C1 segment of cervical spinal cord (tissue), 14 donors: Measurements from ENCODE around the gene MSX1.
"Not testable (repeated sequence)": the region's sequence is repeated elsewhere in the genome, so short reads cannot be mapped to it uniquely, and the experiment has no call there.

Experiments used
- DNase-seq, 14 donors: peaks; one replicate each; lab custom pipeline; 2025; lab: John Stamatoyannopoulos, UW

MSX1 gene

GRCh38 chr4:4859325-4859798 is at the start of gene MSX1:
TSS of gene MSX1 (plus strand) at chr4:4859665. CDS start at chr4:4859900, 235 bp downstream.
- peak in 13 of 14 donors; percentile 15 to 89 (median 73) for DNase-seq

- peak in 8 of 14 donors; percentile 9 to 70 (median 32) for DNase-seq
These were observed 49.2 kb upstream of the MSX1 start for GRCh38 chr4:4810092-4810774.

DNA sequence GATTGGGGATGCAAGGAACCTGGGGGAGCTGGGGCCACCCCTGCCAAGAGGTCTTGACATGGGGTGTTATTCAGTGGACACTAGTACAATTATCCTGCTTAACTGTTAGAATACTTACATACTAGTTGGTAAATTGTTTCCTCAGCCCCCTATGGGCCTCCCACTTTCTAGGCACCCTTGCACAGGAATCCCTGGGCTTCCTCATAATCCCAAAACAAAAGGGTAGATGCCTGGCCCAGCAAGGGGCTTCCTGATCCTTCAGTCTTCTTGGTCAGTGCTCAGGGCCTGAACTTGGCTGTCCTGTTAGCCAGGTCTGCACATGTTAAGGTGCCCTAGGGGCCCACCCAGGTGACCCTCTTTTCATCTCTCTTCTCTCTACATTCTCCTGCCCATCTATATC is 48.7 kb upstream of the MSX1 start:
- no peak for DNase-seq

DNA sequence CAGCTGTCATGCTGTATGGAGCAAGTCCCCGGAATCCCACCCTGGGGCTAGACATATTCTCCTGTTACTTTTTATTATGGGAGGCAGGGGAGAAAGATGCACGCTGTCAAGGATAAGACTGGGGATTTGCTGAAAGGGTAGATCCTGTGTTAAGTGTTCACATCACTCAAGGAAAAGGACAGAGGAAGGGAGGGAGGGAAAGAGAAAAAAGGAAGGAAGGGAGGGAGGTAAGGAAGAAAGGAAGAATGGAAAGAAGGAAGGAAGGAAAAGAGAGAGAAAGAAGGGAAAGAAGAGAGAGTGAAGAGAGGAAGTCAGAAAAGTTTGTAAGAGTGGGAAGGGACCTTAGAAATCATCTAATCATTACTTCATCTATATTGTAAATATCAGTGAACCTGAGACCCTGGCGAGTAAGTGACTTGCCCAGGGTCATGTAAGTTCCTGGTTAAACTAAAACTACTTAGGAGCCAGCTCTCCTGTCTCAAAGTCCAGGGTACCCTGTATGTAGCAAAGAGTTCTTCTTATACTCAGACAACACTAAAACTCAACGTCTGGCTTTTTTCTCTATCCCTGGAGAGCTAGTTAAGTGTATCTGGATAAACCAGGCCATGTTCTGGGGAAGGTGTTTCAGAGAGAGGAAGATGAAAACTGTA is 47.2 kb upstream of the MSX1 start:
- no peak for DNase-seq

DNA sequence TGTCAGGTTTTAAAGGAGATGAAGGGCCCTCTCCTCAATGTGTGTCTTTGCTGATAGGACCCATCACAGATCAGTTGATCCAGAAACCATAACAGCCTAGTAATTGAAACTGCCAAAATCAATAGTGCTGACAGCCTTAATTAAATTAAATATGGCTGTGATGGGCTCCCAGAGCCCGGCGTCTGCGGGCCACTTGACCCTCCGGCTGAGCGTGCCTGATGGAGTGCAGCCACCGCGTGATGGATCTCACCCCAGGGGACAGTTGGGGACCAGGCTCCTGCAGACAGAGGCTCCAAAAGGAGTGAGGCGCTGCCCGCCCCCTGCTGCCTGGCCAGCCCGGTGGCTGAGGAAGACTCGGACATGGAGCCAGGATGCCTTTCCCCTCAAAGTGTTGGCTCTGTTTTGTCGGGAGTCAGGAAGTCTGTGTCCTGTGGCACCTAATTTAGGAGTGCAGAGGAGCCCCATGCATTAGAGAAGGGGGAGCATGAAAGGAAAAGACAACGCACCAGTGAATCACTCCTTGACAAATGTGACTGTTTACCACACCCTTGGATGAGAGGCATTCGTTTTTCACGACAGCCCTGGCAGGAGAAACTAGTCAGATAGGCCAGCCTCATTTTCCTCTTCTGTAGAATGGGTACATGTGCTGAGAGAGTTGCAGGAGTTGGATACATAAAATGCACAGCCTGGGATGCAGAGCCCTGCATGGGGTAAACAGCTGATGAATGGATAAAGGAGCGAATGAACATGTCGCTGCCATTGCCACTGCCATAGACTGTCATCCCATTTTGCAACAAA is 40.9 kb upstream of the MSX1 start:
- peak in 1 of 14 donors; percentile 19 for DNase-seq

DNA sequence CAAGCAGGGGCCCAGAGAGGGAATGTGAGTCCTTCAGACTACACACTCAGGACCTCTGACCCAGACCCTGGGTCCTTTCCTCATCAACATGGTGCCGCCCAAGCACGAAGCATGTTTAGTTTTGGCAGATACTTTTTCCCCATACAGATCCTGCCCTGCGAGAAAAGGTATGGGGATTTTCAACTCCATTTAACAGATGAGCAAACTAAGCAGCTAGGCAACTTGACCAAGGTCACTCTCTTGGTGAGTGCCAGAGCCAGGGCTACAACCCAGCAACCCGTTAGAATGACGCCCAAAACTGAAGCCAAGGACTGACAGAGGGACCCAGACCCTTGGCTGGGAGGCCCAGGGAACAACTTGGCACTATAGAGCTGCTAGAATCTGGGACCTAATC is 40.3 kb upstream of the MSX1 start:
- peak in 1 of 14 donors; percentile 14 for DNase-seq

DNA sequence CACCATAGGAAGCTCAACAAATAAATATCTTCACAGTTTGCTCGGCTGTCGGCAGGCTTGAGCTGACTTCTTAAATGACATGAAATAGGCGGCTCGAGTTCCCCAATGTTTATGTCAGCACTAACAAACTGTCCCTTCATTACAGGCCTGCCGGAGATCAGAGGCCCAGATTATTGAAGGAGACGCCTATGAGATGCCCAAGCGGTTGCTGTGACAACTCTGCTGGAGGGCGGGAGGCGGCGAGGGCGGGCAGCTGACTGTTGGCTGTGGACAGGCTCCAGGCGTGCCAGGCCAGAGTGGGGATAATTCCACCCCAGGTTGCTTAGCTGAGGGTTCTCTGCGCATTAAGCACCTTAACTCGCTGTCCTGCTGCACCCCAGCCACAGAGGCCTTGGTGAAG is 39.2 kb upstream of the MSX1 start:
- DNase-seq = peak in 12 of 14 donors; percentile 3 to 83 (median 59)

GRCh38 chr4:4820739-4821138 is 38.7 kb upstream of the MSX1 start:
- no peak for DNase-seq

GRCh38 chr4:4821577-4821976 is 37.9 kb upstream of the MSX1 start:
- no peak for DNase-seq

GRCh38 chr4:4822286-4822685 is 37.2 kb upstream of the MSX1 start:
- DNase-seq = not testable (repeated sequence)

DNA sequence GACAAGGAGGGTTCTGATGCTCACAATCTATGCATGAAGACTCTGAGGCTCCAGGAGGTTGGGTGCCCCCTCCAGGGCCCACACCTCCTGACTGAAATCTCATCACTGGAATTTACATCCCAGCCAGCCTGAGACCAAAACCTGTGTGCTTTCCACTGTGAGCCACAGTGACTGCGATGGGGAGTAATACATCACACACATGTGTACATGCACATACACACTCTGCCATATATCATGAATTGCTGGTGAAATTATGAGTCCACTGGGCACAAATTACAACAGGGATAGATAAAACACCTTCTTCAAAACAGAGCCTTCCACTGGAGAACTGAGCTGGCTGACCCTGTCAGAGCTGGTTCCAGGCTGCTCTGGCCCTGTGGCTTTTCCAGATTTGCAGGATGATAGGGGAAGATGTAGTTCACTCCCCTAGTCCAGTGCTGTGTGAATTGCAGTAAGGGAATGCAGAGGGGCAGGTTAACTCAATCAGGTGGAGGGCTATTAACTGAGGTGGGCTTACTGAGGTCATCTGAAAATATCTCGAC is 35.8 kb upstream of the MSX1 start:
- no peak for DNase-seq

GRCh38 chr4:4824232-4824631 is 35.2 kb upstream of the MSX1 start:
- DNase-seq = no peak

DNA sequence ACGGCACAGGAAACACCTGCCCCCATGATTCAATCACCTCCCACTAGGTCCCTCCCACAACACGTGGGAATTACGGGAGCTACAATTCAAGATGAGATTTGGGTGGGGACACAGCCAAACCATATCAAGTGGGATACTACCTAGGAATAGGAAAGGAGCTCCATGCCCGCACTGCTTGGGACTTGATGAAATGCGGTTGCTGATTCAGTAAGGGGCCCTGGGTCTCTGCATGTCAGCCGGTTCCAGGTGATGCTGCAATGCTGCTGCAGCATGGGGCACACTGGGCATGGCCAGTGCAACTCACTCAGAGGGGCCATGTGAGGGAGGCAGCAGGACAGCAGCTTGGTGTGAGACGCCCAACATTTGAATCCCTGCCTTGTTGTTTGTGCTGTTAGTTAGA is 34.0 kb upstream of the MSX1 start:
- DNase-seq = no peak

GRCh38 chr4:4829837-4830236 is 29.6 kb upstream of the MSX1 start:
- DNase-seq = no peak

- no peak for DNase-seq
These were observed 28.2 kb upstream of the MSX1 start for GRCh38 chr4:4831266-4831665.

- no peak for DNase-seq
These were observed 27.6 kb upstream of the MSX1 start for GRCh38 chr4:4831825-4832224.

- no peak for DNase-seq
These were observed 23.4 kb upstream of the MSX1 start for GRCh38 chr4:4836044-4836443.

DNA sequence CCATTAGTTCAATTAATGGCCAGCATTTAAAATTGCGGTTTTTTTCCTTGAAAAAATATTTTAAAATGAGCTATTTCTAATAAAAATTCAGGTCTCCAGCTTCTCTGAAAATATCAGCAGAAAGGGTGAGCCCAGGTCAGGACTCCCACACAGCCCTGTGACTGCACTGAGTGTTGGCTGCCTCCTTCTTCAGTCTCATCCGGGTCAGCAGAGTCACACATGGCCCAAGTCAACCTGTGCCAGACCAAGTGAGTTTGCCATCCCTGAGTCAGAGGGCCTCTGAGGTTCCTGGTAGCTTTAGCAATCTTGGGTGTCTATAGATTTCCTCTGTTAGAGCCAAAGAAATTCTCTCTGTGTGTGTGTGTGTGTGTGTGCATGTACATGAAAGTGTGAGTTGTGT is 22.1 kb upstream of the MSX1 start:
- no peak for DNase-seq

GRCh38 chr4:4838051-4838935 is 21.2 kb upstream of the MSX1 start:
- DNase-seq = no peak

DNA sequence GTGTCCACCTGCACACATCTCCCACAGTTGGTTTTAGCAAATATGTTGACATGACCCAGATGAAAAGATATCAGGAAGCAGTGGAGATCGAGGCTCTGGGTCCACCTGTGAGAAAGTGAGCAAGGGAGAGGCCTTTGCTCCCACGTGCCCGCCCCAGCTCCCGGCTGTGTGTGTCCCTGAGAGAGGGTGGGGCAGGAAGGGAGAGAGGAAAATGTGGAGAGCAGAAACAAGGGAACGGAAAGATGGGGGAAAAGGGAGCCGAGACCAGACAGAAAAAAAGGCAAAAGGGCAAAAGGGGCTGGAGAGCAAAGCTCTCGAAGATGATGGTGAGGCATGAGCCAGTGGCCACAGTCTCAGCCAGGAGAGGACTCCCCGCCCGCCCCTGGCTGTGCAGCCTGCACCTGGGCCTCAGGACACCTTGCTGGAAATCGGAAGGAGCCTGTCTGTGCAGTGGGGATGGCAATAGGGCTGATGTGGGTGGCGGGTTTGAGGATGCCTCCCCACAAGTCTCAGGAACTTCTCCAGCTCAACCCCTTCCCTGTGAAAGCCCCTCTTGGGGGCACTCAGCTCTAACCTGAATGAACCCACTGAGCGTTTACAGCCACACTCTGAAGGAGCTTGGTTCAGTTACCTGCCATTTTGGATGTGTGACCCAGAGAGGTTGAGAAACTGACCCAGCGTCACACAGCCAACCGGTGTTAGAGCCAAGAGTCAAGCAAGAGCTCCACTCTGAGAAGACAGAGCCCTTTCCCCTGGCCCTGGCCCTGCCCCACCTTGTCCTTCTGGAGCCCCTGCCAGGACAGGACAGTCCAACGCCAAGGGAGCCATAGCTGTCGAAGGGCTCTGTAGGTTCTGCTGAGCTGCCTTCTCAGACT is 20.3 kb upstream of the MSX1 start:
- no peak for DNase-seq
